Measurements from ENCODE around the gene PHF19.

- TF ChIP-seq ZFX (IDR thresholded peaks at IDR 0.05) (no peak), CTCF (conservative IDR thresholded peaks at IDR 0.05) (no peak)
Observed at GRCh38 chr9:120875954-120876841, 790 bp downstream of the PHF19 start.
